ENCODE measurements around the gene ASXL3.

ASXL3 gene

GRCh38 chr18:33720133-33720532, 142.1 kb downstream of the ASXL3 start:
- CTCF ChIA-PET, result no interaction called here
- TF ChIP-seq BHLHE40 (IDR thresholded peaks at IDR 0.05; ENCODE audit: borderline replicate concordance), result no peak
- TF ChIP-seq FOXM1 (IDR thresholded peaks at IDR 0.05; ENCODE audit: borderline replicate concordance), result no peak
- no peak for TF ChIP-seq LEF1 (IDR thresholded peaks at IDR 0.05; ENCODE audit: borderline replicate concordance)
- TF ChIP-seq L3MBTL2 (conservative IDR thresholded peaks at IDR 0.05), result no peak
- TF ChIP-seq FOXA1 (IDR thresholded peaks at IDR 0.05), result no peak
- no peak for TF ChIP-seq CTBP1 (IDR thresholded peaks at IDR 0.05; ENCODE audit: borderline replicate concordance)
- no peak for TF ChIP-seq ARNT (IDR thresholded peaks at IDR 0.05)
- TF ChIP-seq FOXK2 (IDR thresholded peaks at IDR 0.05), result no peak
- TF ChIP-seq ELF4 (IDR thresholded peaks at IDR 0.05), result no peak
- TF ChIP-seq SUZ12 (IDR thresholded peaks at IDR 0.05), result no peak
- TF ChIP-seq ZNF384 (IDR thresholded peaks at IDR 0.05), result no peak
- TF ChIP-seq NFRKB (IDR thresholded peaks at IDR 0.05), result no peak
- no peak for DNase-seq (ENCODE audit: extremely low spot score)
- POLR2A ChIA-PET, result no interaction called here

- TF ChIP-seq ELF4 (IDR thresholded peaks at IDR 0.05), result no peak
- no peak for TF ChIP-seq NFRKB (IDR thresholded peaks at IDR 0.05)
- TF ChIP-seq LEF1 (IDR thresholded peaks at IDR 0.05; ENCODE audit: borderline replicate concordance), result no peak
- TF ChIP-seq SUZ12 (IDR thresholded peaks at IDR 0.05), result no peak
- TF ChIP-seq FOXM1 (IDR thresholded peaks at IDR 0.05; ENCODE audit: borderline replicate concordance), result no peak
- TF ChIP-seq TARDBP (IDR thresholded peaks at IDR 0.05), result no peak
- no peak for TF ChIP-seq CTBP1 (IDR thresholded peaks at IDR 0.05; ENCODE audit: borderline replicate concordance)
- TF ChIP-seq, protein P1, sequence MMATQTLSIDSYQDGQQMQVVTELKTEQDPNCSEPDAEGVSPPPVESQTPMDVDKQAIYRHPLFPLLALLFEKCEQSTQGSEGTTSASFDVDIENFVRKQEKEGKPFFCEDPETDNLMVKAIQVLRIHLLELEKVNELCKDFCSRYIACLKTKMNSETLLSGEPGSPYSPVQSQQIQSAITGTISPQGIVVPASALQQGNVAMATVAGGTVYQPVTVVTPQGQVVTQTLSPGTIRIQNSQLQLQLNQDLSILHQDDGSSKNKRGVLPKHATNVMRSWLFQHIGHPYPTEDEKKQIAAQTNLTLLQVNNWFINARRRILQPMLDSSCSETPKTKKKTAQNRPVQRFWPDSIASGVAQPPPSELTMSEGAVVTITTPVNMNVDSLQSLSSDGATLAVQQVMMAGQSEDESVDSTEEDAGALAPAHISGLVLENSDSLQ (IDR thresholded peaks at IDR 0.05), result no peak
- POLR2A ChIA-PET, result no interaction called here
- DNase-seq (ENCODE audit: extremely low spot score), result no peak
- CTCF ChIA-PET, result no interaction called here
Measured at GRCh38 chr18:33729556-33729955, 151.5 kb downstream of the ASXL3 start.

- CTCF ChIA-PET, result interaction anchor here (0.6 to 1.1 kb wide), 5 partner anchors 10 to 1179 kb away, joined by 3 to 4 read pairs (median 3); no protein-coding TSS in a partner anchor
- TF ChIP-seq LEF1 (IDR thresholded peaks at IDR 0.05; ENCODE audit: borderline replicate concordance), result no peak
- TF ChIP-seq TARDBP (IDR thresholded peaks at IDR 0.05), result no peak
- no peak for TF ChIP-seq L3MBTL2 (conservative IDR thresholded peaks at IDR 0.05)
- TF ChIP-seq CTBP1 (IDR thresholded peaks at IDR 0.05; ENCODE audit: borderline replicate concordance), result no peak
- TF ChIP-seq SUZ12 (IDR thresholded peaks at IDR 0.05), result no peak
- TF ChIP-seq, protein P1 (IDR thresholded peaks at IDR 0.05), result no peak
- no peak for TF ChIP-seq SP1 (IDR thresholded peaks at IDR 0.05)
- no peak for TF ChIP-seq ELF4 (IDR thresholded peaks at IDR 0.05)
- TF ChIP-seq ARNT (IDR thresholded peaks at IDR 0.05), result no peak
- TF ChIP-seq ZNF384 (IDR thresholded peaks at IDR 0.05), result no peak
- POLR2A ChIA-PET, result no interaction called here
- DNase-seq (ENCODE audit: extremely low spot score), result no peak
Measured at GRCh38 chr18:33733376-33733775, 155.4 kb downstream of the ASXL3 start.

GRCh38 chr18:33735428-33735827, 157.4 kb downstream of the ASXL3 start:
- POLR2A ChIA-PET, result no interaction called here
- TF ChIP-seq ARNT (IDR thresholded peaks at IDR 0.05) (no peak), FOXA1 (IDR thresholded peaks at IDR 0.05) (no peak), LEF1 (IDR thresholded peaks at IDR 0.05; ENCODE audit: borderline replicate concordance) (no peak), ELF4 (IDR thresholded peaks at IDR 0.05) (no peak), HDGF (IDR thresholded peaks at IDR 0.05; ENCODE audit: borderline replicate concordance) (no peak), ZNF384 (IDR thresholded peaks at IDR 0.05) (no peak), BHLHE40 (IDR thresholded peaks at IDR 0.05; ENCODE audit: borderline replicate concordance) (no peak), NFRKB (IDR thresholded peaks at IDR 0.05) (no peak)
- TF ChIP-seq, protein P1 (IDR thresholded peaks at IDR 0.05), result no peak
- CTCF ChIA-PET, result no interaction called here
- no peak for DNase-seq (ENCODE audit: extremely low spot score)

GRCh38 chr18:33741760-33742159, 163.7 kb downstream of the ASXL3 start:
- ChIA-PET CTCF (no interaction called here), POLR2A (no interaction called here)
- DNase-seq (ENCODE audit: extremely low spot score), result no peak
- no peak for TF ChIP-seq ZNF384 (IDR thresholded peaks at IDR 0.05)

DNA sequence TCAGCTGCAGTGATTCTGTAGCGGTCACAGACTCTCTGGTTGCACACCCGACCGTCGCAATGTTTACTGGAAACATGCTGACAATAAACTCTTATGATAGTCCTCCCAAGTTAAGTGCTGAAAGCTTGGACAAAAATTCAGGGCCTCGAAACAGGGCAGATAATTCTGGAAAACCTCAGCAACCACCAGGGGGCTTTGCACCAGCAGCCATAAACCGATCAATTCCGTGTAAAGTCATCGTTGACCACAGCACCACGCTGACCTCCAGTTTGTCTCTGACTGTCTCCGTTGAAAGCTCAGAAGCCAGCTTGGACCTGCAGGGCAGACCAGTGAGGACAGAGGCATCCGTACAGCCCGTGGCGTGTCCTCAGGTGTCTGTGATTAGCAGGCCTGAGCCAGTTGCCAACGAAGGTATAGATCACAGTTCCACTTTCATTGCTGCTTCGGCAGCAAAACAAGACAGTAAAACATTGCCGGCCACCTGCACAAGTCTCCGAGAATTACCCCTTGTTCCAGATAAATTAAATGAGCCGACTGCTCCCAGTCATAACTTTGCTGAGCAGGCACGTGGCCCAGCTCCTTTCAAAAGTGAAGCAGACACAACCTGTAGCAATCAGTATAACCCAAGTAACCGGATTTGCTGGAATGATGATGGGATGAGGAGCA, 166.1 kb downstream of the ASXL3 start:
- DNase-seq (ENCODE audit: extremely low spot score), result no peak
- TF ChIP-seq L3MBTL2 (conservative IDR thresholded peaks at IDR 0.05) (no peak), ZNF384 (IDR thresholded peaks at IDR 0.05) (no peak), ELF4 (IDR thresholded peaks at IDR 0.05) (no peak), ARNT (IDR thresholded peaks at IDR 0.05) (no peak), NFRKB (IDR thresholded peaks at IDR 0.05) (no peak), SUZ12 (IDR thresholded peaks at IDR 0.05) (no peak), HDGF (IDR thresholded peaks at IDR 0.05; ENCODE audit: borderline replicate concordance) (no peak), CTBP1 (IDR thresholded peaks at IDR 0.05; ENCODE audit: borderline replicate concordance) (no peak), FOXM1 (IDR thresholded peaks at IDR 0.05; ENCODE audit: borderline replicate concordance) (no peak), TARDBP (IDR thresholded peaks at IDR 0.05) (no peak)
- TF ChIP-seq, protein P1 (IDR thresholded peaks at IDR 0.05), result no peak
- ChIA-PET POLR2A (no interaction called here), CTCF (no interaction called here)
